Heart right ventricle (tissue), 16 donors: ENCODE data around the gene HIGD1B. TPM values are rescaled to one million over a fixed set of nuclear protein-coding genes. Genes with fewer than 3 reads are reported as not detected.
"Not testable (repeated sequence)": the region's sequence is repeated elsewhere in the genome, so short reads cannot be mapped to it uniquely, and the experiment has no call there.

ENCODE experiments used
- ATAC-seq, 8 donors: fragments of 200-7000 bp; cut with Tn5 transposase; one replicate each; pipeline ENCODE4 v1.9.1; 2020; ENCODE audit warnings: mild to moderate bottlenecking in 8 of 8, moderate library complexity in 8 of 8, moderate number of reproducible peaks in 1 of 8
- DNase-seq, 2 donors: peaks; one replicate each; pipeline ENCODE4 v3.0.0-alpha.2; 2020
- H3K27ac ChIP-seq, 10 donors: fragments of 200-600 bp; sonication (generic) in 2 of 10; one replicate each; pipeline versions ENCODE4 v1.5.0 to v1.8.0; 2020 to 2022; ENCODE audit warnings: mild to moderate bottlenecking in 3 of 10
- H3K27me3 ChIP-seq, 7 donors: fragments of 200-600 bp; one replicate each; pipeline ENCODE4 v1.8.0; 2021 to 2022; ENCODE audit warnings: mild to moderate bottlenecking in 2 of 7
- H3K36me3 ChIP-seq, 9 donors: fragments of 200-600 bp; sonication (generic) in 1 of 9; one replicate each; pipeline versions ENCODE4 v1.5.0 to v1.8.0; 2020 to 2022; ENCODE audit warnings: mild to moderate bottlenecking in 2 of 9
- H3K4me1 ChIP-seq, 9 donors: fragments of 200-600 bp; sonication (generic) in 1 of 9; one replicate each; pipeline versions ENCODE4 v1.5.0 to v1.8.0; 2020 to 2022; ENCODE audit warnings: mild to moderate bottlenecking in 4 of 9
- H3K4me3 ChIP-seq, 10 donors: fragments of 200-600 bp; sonication (generic) in 2 of 10; one replicate each; pipeline versions ENCODE4 v1.5.0 to v1.8.0; 2020 to 2022; ENCODE audit warnings: mild to moderate bottlenecking in 7 of 10, moderate library complexity in 2 of 10
- H3K9me3 ChIP-seq, 11 donors: fragments of 200-600 bp in 10 of 11; sonication (generic) in 2 of 11; one replicate each; pipeline versions ENCODE4 v1.5.0 to v1.8.0; 2013 to 2022; ENCODE audit warnings: mild to moderate bottlenecking in 2 of 11, control low read depth in 1 of 11, moderate library complexity in 1 of 11
- CTCF ChIP-seq, 9 donors: fragments of 200-600 bp; sonication (generic) in 2 of 9; IDR thresholded peaks; one replicate each; pipeline versions ENCODE4 v1.5.0 to v1.8.0; 2021 to 2022; ENCODE audit warnings: antibody characterized with exemption in 9 of 9, mild to moderate bottlenecking in 5 of 9, moderate library complexity in 1 of 9
- WGBS, 2 donors: extraction: QIAGEN DNeasy Blood & Tissue Kit; methylation state at CpG; one replicate each; pipeline ENCODE4 v1.1.7; 2013; ENCODE audit warnings: inconsistent platforms in 1 of 2; 5-methylcytosine and 5-hydroxymethylcytosine counted together
- intact Hi-C, 10 donors: fragments of 100-400 bp; cut with DNase I; formaldehyde crosslinking; loops; one replicate each; pipeline versions ENCODE4 v1.11.1 to v1.14.2; 2022
- polyA plus RNA-seq, 2 donors: library from polyadenylated mRNA; stranded (reverse); fragments of 200-250 nt; gene quantifications; one replicate each; pipeline ENCODE4 v1.2.3, GENCODE V29; 2013
- total RNA-seq, 10 donors: library from RNA; stranded (reverse); fragmentation: NEBNext Ultra II Directional in 3 of 10; extraction: Animal tissue kit (Norgen Biotek cat#: 25700) in 3 of 10; gene quantifications; one replicate each; pipeline versions ENCODE4 v1.2.1 to v1.2.4, GENCODE V29; 2021 to 2023
- donor health status: Arrhythmogenic right ventricular cardiomyopathy.
- donor health status: ischemic (EF 13 %, LVEDD 7.1; RV severe dilation, severe dysfunction).
- donor health status: healthy with polysubstance abuse.
- donor health status: DM: no; HTN: yes; CAD: no.
- donor health status: DM: no; HTN: no; CAD: no.
- donor health status: ischemic (EF 25% LVEDD 6.9; RV normal size, moderate dysfunction).
- donor health status: ischemic (EF 25% LVEDD 5.7; RV mildly dilated, moderate dysfunction).
- donor health status: healthy.
- donor health status: DM: yes; HTN: yes; CAD: no.
- donor health status: Ischemic cardiomyopathy.
- donor health status: ischemic (EF 35%, LVEDD 5.7; RV mildly dilated, moderate dysfunction).
- donor health status: nonischemic (EF 11% LVEDD 7.7; RV severe dilation, severe dysfunction).
- donor health status: DM: yes; HTN: yes; CAD: no.
- donor health status: PGD.
- donor health status: ischemic (EF 29% LVEDD 5.4; RV normal size, mild dysfunction).
- donor health status: nonischemic (EF 23%, LVEDD 6.1; RV moderate dilation, normal function).

Gene HIGD1B
- total and polyA plus RNA-seq, 12 donors = 4.7 to 61.9 (median 9.4) TPM

GRCh38 chr17:44807093-44807816 lies 40.4 kb upstream of the HIGD1B start:
- Histone ChIP-seq H3K4me1 (peaks cover 0 to 51% (median 18%) of the 10 kb centered on the region in 9 donors), H3K9me3 (no peaks in the 10 kb centered on the region)

GRCh38 chr17:44807817-44808155 lies 39.9 kb upstream of the HIGD1B start:
- no peaks in the 10 kb centered on the region for H3K9me3 ChIP-seq
- 64 to 70% methylated on average over 3 of the region's 3 CpGs for WGBS, 2 donors
- intact Hi-C loops = no loop called here
- H3K27me3 ChIP-seq = no peaks in the 10 kb centered on the region
- no peak for DNase-seq
- peaks cover 0 to 38% (median 4%) of the 10 kb centered on the region in 9 donors for H3K36me3 ChIP-seq
- H3K4me1 ChIP-seq = peaks cover 0 to 51% (median 15%) of the 10 kb centered on the region in 9 donors
- H3K4me3 ChIP-seq = no peak overlapping the region
- TF ChIP-seq CTCF (IDR thresholded peaks at IDR 0.05) = no peak
- no peak overlapping the region for H3K27ac ChIP-seq
- no peak for ATAC-seq

More at GRCh38 chr17:44807093-44807816, 40.4 kb upstream of the HIGD1B start:
- TF ChIP-seq CTCF (IDR thresholded peaks at IDR 0.05) = no peak
- no peak for ATAC-seq
- 78 to 84% methylated on average over 4 of the region's 4 CpGs for WGBS, 2 donors
- H3K36me3 ChIP-seq = peaks cover 0 to 38% (median 4%) of the 10 kb centered on the region in 9 donors
- H3K4me3 ChIP-seq = no peak overlapping the region
- DNase-seq = no peak
- H3K27ac ChIP-seq = no peak overlapping the region
- H3K27me3 ChIP-seq = no peaks in the 10 kb centered on the region
- intact Hi-C loops = no loop called here

GRCh38 chr17:44808156-44808555 lies 39.5 kb upstream of the HIGD1B start:
- H3K36me3 ChIP-seq = peaks cover 0 to 35% (median 4%) of the 10 kb centered on the region in 9 donors
- no peaks in the 10 kb centered on the region for H3K27me3 ChIP-seq
- 87 to 90% methylated on average over 4 of the region's 4 CpGs for WGBS, 2 donors
- H3K9me3 ChIP-seq = no peaks in the 10 kb centered on the region
- ATAC-seq (no peak), DNase-seq (no peak)
- no peak for TF ChIP-seq CTCF (IDR thresholded peaks at IDR 0.05)
- peaks cover 0 to 51% (median 12%) of the 10 kb centered on the region in 9 donors for H3K4me1 ChIP-seq
- no peak overlapping the region for H3K4me3 ChIP-seq
- no peak overlapping the region for H3K27ac ChIP-seq
- intact Hi-C loops = no loop called here

- H3K27ac ChIP-seq, intact Hi-C loops, H3K27me3 ChIP-seq, H3K4me3 ChIP-seq, H3K9me3 ChIP-seq, ATAC-seq, DNase-seq: not testable (repeated sequence)
- peaks cover 0 to 45% (median 7%) of the 10 kb centered on the region in 9 donors for H3K4me1 ChIP-seq
- WGBS, 2 donors = 94 to 96% methylated on average over 9 of the region's 9 CpGs
- H3K36me3 ChIP-seq = peaks cover 0 to 28% (median 4%) of the 10 kb centered on the region in 9 donors
Measured at GRCh38 chr17:44808656-44809388, 38.9 kb upstream of the HIGD1B start.
